Neural progenitor cell (in vitro differentiated cells): Measurements from ENCODE around the gene SMARCA5. TPM values are rescaled to one million over a fixed set of nuclear protein-coding genes. Genes with fewer than 3 reads are reported as not detected.
"Not testable (repeated sequence)": the region's sequence is repeated elsewhere in the genome, so short reads cannot be mapped to it uniquely, and the experiment has no call there.

Experiments used
- DNase-seq: peaks from one replicate; pipeline ENCODE4 v3.0.0-alpha.2; 2016; ENCODE audit warnings: low spot score
- H2AFZ ChIP-seq: fragments of 200-600 bp; sonication (generic); replicated peaks from 2 replicates; pipeline ENCODE4 v1.6.1; 2016; ENCODE audit warnings: antibody characterized with exemption
- H3F3A ChIP-seq: fragments of 200-600 bp; sonication (generic); 2 replicates; pipeline ENCODE4 v1.6.1; 2016; ENCODE audit warnings: antibody characterized with exemption, low read depth
- H3K27ac ChIP-seq: fragments of 200-600 bp; sonication (generic); 2 replicates; pipeline ENCODE4 v1.5.1; 2016; ENCODE audit warnings: mild to moderate bottlenecking
- H3K27me3 ChIP-seq: fragments of 200-600 bp; sonication (generic); 2 replicates; pipeline ENCODE4 v1.6.1; 2016; ENCODE audit warnings: mild to moderate bottlenecking, moderate library complexity
- H3K36me3 ChIP-seq: fragments of 200-600 bp; sonication (generic); 2 replicates; pipeline ENCODE4 v1.5.1; 2016
- H3K4me1 ChIP-seq: fragments of 200-600 bp; sonication (generic); 2 replicates; pipeline ENCODE4 v1.6.1; 2016; ENCODE audit warnings: mixed run types
- H3K4me2 ChIP-seq: fragments of 200-600 bp; sonication (generic); 2 replicates; pipeline ENCODE4 v1.6.1; 2016
- H3K4me3 ChIP-seq: fragments of 200-600 bp; sonication (generic); 2 replicates; pipeline ENCODE4 v1.5.1; 2016
- H3K79me2 ChIP-seq: fragments of 200-600 bp; sonication (generic); 2 replicates; pipeline ENCODE4 v1.6.1; 2016; ENCODE audit warnings: low read depth
- H3K9ac ChIP-seq: fragments of 200-600 bp; sonication (generic); 2 replicates; pipeline ENCODE4 v1.6.1; 2016
- H3K9me3 ChIP-seq: fragments of 200-600 bp; sonication (generic); 2 replicates; pipeline ENCODE4 v1.5.1; 2016; ENCODE audit warnings: low read depth
- H4K20me1 ChIP-seq: fragments of 200-600 bp; sonication (generic); 2 replicates; pipeline ENCODE4 v1.6.1; 2016; ENCODE audit warnings: low read depth
- H3K27ac Mint-ChIP-seq: 3 replicates; pipeline ENCODE4 v1.8.0; 2021; ENCODE audit warnings: mixed read lengths
- H3K27me3 Mint-ChIP-seq: 2 replicates; pipeline ENCODE4 v1.8.0; 2022; ENCODE audit warnings: low read depth, mild to moderate bottlenecking, inconsistent platforms, moderate library complexity, mixed read lengths; ENCODE audit not compliant: insufficient read depth
- H3K36me3 Mint-ChIP-seq: 3 replicates; pipeline ENCODE4 v1.8.0; 2021; ENCODE audit warnings: mixed read lengths
- H3K4me1 Mint-ChIP-seq: 3 replicates; pipeline ENCODE4 v1.8.0; 2021; ENCODE audit warnings: mixed read lengths
- H3K4me3 Mint-ChIP-seq: 3 replicates; pipeline ENCODE4 v1.8.0; 2021; ENCODE audit warnings: mild to moderate bottlenecking, moderate library complexity, mixed read lengths
- H3K9me3 Mint-ChIP-seq: 3 replicates; pipeline ENCODE4 v1.8.0; 2020; ENCODE audit warnings: mixed read lengths
- EZH2 ChIP-seq: fragments of 200-600 bp; sonication (generic); IDR thresholded peaks from 2 replicates; pipeline ENCODE4 v1.6.1; 2017; ENCODE audit warnings: antibody characterized with exemption, mild to moderate bottlenecking, moderate library complexity
- EZH2phosphoT487 ChIP-seq: fragments of 200-600 bp; sonication (generic); IDR thresholded peaks from 2 replicates; pipeline ENCODE4 v1.6.1; 2017; ENCODE audit warnings: antibody characterized with exemption
- total RNA-seq: library from RNA; depleted of rRNA; stranded (reverse); fragments of >200 nt; gene quantifications from 2 replicates; pipeline ENCODE4 v1.2.3, GENCODE V29; 2015; ENCODE audit warnings: low replicate concordance
- TF ChIP-seq, protein P1 (sequence below): fragments of 200-600 bp; sonication (generic); IDR thresholded peaks from 2 replicates; pipeline ENCODE4 v1.5.1; 2017; ENCODE audit warnings: antibody characterized with exemption, mild to moderate bottlenecking

The SMARCA5 gene
- total RNA-seq, 1 donor from 2014 or later, result 176 TPM

DNA sequence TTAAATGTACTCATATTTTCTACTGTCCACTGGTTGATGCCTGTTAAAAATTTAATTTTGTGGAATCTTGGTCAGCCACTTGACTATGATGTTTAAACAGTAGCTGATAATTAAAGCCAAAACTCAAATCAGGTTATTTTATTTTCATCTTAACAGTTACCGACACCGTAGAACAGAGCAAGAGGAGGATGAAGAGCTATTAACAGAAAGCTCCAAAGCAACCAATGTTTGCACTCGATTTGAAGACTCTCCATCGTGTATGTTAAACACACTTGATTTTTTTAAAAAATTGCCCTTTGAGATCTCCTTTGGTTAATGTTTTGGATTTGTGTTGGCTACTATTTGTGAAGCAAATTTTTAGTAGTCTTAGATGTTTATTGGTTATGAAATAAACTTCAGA lies 10.7 kb downstream of the SMARCA5 start:
- H3F3A ChIP-seq, result no peaks in the 10 kb centered on the region
- H3K27me3 Mint-ChIP-seq, result no peaks in the 10 kb centered on the region
- no peak overlapping the region for H3K27ac ChIP-seq
- DNase-seq, result no peak
- H3K9ac ChIP-seq, result no peak overlapping the region
- no peak overlapping the region for H3K4me3 ChIP-seq
- peaks cover 43% of the 10 kb centered on the region for H3K36me3 Mint-ChIP-seq
- no peaks in the 10 kb centered on the region for H3K9me3 Mint-ChIP-seq
- no peaks in the 10 kb centered on the region for H3K4me1 ChIP-seq
- H3K4me3 Mint-ChIP-seq, result no peak overlapping the region
- H3K4me1 Mint-ChIP-seq, result peaks cover 2% of the 10 kb centered on the region
- no peak overlapping the region for H2AFZ ChIP-seq
- H3K4me2 ChIP-seq, result no peak overlapping the region
- H4K20me1 ChIP-seq, result peaks cover 100% of the 10 kb centered on the region
- H3K9me3 ChIP-seq, result no peaks in the 10 kb centered on the region
- H3K27me3 ChIP-seq, result no peaks in the 10 kb centered on the region
- TF ChIP-seq EZH2phosphoT487, result no peak
- peaks cover 73% of the 10 kb centered on the region for H3K36me3 ChIP-seq
- H3K79me2 ChIP-seq, result peaks cover 99% of the 10 kb centered on the region
- H3K27ac Mint-ChIP-seq, result no peak overlapping the region

DNA sequence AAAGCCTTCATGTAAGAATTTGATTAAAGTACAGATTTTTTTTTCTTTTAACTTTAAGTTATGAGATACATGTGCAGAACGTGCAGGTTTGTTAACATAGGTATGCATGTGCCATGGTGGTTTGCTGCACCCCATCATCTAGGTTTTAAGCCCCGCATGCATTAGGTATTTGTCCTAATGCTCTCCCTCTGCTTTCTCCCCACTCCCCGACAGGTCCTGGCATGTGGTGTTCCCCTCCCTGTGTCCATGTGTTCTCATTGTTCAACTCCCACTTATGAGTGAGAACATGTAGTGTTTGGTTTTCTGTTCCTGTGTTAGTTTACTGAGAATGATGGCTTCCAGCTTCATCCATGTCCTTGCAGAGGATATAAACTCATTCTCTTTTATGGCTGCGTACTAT lies 14.5 kb downstream of the SMARCA5 start:
- H3K27ac ChIP-seq, H3K27me3 Mint-ChIP-seq, H3K4me3 ChIP-seq, H3K4me1 Mint-ChIP-seq, H3K9me3 Mint-ChIP-seq, H2AFZ ChIP-seq, H3K27ac Mint-ChIP-seq, H3K27me3 ChIP-seq, H3K9ac ChIP-seq, H3K9me3 ChIP-seq, H3K4me3 Mint-ChIP-seq, H3K4me1 ChIP-seq, H3K4me2 ChIP-seq, DNase-seq, H3F3A ChIP-seq: not testable (repeated sequence)
- peaks cover 85% of the 10 kb centered on the region for H4K20me1 ChIP-seq
- H3K79me2 ChIP-seq, result peaks cover 94% of the 10 kb centered on the region
- peaks cover 48% of the 10 kb centered on the region for H3K36me3 Mint-ChIP-seq
- peaks cover 90% of the 10 kb centered on the region for H3K36me3 ChIP-seq

DNA sequence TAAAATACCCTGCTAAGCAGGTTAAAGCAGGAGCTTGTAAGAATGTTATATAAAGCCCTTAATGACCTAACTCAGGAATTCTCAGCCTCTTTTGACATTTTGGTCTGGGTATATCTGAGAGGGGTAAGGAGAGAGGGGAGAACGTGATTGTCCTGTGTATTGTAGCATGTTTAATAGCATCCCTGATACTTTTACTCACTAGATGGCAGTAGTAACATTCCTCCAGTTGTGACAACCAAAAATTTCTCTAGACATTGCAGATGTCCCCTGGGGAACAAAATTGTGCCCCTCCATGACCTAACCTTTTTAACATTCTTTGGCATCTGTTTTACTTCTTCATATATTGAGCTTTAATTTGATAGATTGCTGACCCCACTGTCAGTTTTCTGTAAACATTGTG lies 17.9 kb downstream of the SMARCA5 start:
- Mint-ChIP-seq H3K27me3 (no peaks in the 10 kb centered on the region), H3K4me3 (no peak overlapping the region), H3K27ac (no peak overlapping the region), H3K9me3 (no peaks in the 10 kb centered on the region), H3K4me1 (no peaks in the 10 kb centered on the region), H3K36me3 (peaks cover 48% of the 10 kb centered on the region)
- Histone ChIP-seq H3K79me2 (peaks cover 76% of the 10 kb centered on the region), H3K9ac (no peak overlapping the region), H3K27ac (no peak overlapping the region), H2AFZ (no peak overlapping the region), H4K20me1 (peaks cover 63% of the 10 kb centered on the region), H3K4me3 (no peak overlapping the region), H3K4me1 (no peaks in the 10 kb centered on the region), H3K9me3 (no peaks in the 10 kb centered on the region), H3K36me3 (peaks cover 80% of the 10 kb centered on the region), H3K27me3 (no peaks in the 10 kb centered on the region), H3K4me2 (no peak overlapping the region), H3F3A (no peaks in the 10 kb centered on the region)
- peak; percentile 3 for DNase-seq
- TF ChIP-seq, protein P1, sequence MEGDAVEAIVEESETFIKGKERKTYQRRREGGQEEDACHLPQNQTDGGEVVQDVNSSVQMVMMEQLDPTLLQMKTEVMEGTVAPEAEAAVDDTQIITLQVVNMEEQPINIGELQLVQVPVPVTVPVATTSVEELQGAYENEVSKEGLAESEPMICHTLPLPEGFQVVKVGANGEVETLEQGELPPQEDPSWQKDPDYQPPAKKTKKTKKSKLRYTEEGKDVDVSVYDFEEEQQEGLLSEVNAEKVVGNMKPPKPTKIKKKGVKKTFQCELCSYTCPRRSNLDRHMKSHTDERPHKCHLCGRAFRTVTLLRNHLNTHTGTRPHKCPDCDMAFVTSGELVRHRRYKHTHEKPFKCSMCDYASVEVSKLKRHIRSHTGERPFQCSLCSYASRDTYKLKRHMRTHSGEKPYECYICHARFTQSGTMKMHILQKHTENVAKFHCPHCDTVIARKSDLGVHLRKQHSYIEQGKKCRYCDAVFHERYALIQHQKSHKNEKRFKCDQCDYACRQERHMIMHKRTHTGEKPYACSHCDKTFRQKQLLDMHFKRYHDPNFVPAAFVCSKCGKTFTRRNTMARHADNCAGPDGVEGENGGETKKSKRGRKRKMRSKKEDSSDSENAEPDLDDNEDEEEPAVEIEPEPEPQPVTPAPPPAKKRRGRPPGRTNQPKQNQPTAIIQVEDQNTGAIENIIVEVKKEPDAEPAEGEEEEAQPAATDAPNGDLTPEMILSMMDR, result peak; percentile 43
- TF ChIP-seq EZH2, result no peak
- TF ChIP-seq EZH2phosphoT487, result no peak

DNA sequence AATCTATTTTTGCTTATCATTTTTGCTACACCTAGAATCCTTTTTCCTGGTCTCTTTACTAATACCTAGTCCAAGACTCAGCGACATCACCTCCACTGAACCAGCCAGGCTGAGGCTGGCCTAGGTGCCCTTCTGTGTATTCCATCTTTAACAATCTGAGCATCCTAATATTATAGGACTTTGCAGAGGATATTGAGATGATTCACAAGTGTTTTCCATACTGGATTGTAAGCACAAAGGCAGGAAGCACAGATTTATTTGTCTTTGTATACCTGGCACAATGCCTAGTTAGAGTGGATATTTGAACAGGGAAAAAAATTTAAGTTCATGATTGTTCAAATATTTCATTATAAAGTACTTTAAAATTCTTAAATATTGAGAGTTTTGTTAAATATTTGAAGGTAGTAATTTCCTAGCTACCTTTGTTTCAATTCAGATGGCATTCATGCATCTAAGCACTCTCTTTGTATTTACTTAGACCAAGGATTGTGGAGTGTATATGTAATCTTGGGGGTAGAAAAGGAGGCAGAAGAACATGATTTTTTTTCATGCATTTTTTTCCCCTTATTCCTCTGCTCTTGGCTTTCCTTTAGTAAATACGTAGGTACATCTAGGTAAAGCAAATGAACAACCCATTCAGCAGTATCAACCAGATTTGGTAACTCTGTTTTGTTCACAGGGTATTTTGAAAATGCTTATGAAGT lies 18.4 kb downstream of the SMARCA5 start:
- DNase-seq, result no peak
- Histone ChIP-seq H3K4me1 (no peaks in the 10 kb centered on the region), H4K20me1 (peaks cover 60% of the 10 kb centered on the region), H3K36me3 (peaks cover 82% of the 10 kb centered on the region), H2AFZ (no peak overlapping the region), H3K79me2 (peaks cover 71% of the 10 kb centered on the region), H3K4me2 (no peak overlapping the region), H3K27ac (no peak overlapping the region), H3K27me3 (no peaks in the 10 kb centered on the region), H3K4me3 (no peak overlapping the region), H3F3A (no peaks in the 10 kb centered on the region), H3K9me3 (no peaks in the 10 kb centered on the region), H3K9ac (no peak overlapping the region)
- TF ChIP-seq EZH2 (no peak), EZH2phosphoT487 (no peak)
- TF ChIP-seq, protein P1, result no peak
- Mint-ChIP-seq H3K27me3 (no peaks in the 10 kb centered on the region), H3K36me3 (peaks cover 48% of the 10 kb centered on the region), H3K4me3 (no peak overlapping the region), H3K27ac (no peak overlapping the region), H3K9me3 (no peaks in the 10 kb centered on the region), H3K4me1 (no peaks in the 10 kb centered on the region)
